Left colon (tissue), 2 donors: ENCODE results near the gene SERPINB2. TPM values are rescaled to one million over a fixed set of nuclear protein-coding genes. Genes with fewer than 3 reads are reported as not detected.

Experiments
- ATAC-seq: fragments of 200-7000 bp; cut with Tn5 transposase; one replicate; pipeline ENCODE4 v1.9.1; 2020; ENCODE audit warnings: mild to moderate bottlenecking, moderate library complexity
- DNase-seq, 2 donors: peaks; one replicate each; pipeline ENCODE4 v3.0.0-alpha.2; 2020
- intact Hi-C, 2 donors: fragments of 100-400 bp; cut with DNase I in 1 of 2; cut with micrococcal nuclease in 1 of 2; formaldehyde crosslinking; loops; one replicate each; pipeline versions ENCODE4 v1.11.2 to v1.14.0; 2022; cut with DNase I, micrococcal nuclease
- long read RNA-seq: library from polyadenylated mRNA; unstranded; transcript quantifications from one replicate; pipeline ENCODE4 v2.0.0, GENCODE V29; 2021
- total RNA-seq, 2 donors: library from RNA; stranded (reverse); fragmentation: NEBNext Ultra II Directional; extraction: Animal tissue kit (Norgen Biotek cat#: 25700); gene quantifications; one replicate each; pipeline ENCODE4 v1.2.1, GENCODE V29; 2021
- donor health status: DM: no; HTN: no; CAD: no.
- donor health status: DM: yes; HTN: yes; CAD: no.

Gene SERPINB2
- total RNA-seq: not detected
- long read RNA-seq: 0 reads

GRCh38 chr18:63887424-63887823 is at the start of gene SERPINB2:
TSS of gene SERPINB2 (plus strand) at chr18:63887705. CDS start at chr18:63891445, 3,740 bp downstream.
- DNase-seq (no peak), ATAC-seq (no peak)
- intact Hi-C loops: no loop called here

- DNase-seq (no peak), ATAC-seq (no peak)
- intact Hi-C loops: no loop called here
Observed at GRCh38 chr18:63843008-63843407, 44.5 kb upstream of the SERPINB2 start.

- intact Hi-C loops: no loop called here
- DNase-seq (no peak), ATAC-seq (no peak)
Observed at GRCh38 chr18:63844254-63844653, 43.3 kb upstream of the SERPINB2 start.

GRCh38 chr18:63848159-63848558 is 39.3 kb upstream of the SERPINB2 start:
- DNase-seq (no peak), ATAC-seq (peak; percentile 48)
- intact Hi-C loops: loop anchor here in 1 of 2 donors (5.0 kb wide), 1 partner anchor 331 kb away; no protein-coding TSS in a partner anchor

- no peak for ATAC-seq
- intact Hi-C loops: no loop called here
Observed at GRCh38 chr18:63850020-63850419, 37.5 kb upstream of the SERPINB2 start.

GRCh38 chr18:63850636-63851035 is 36.9 kb upstream of the SERPINB2 start:
- no peak for DNase-seq
- intact Hi-C loops: no loop called here
- no peak for ATAC-seq

More at GRCh38 chr18:63850020-63850419, 37.5 kb upstream of the SERPINB2 start:
- no peak for DNase-seq

GRCh38 chr18:63858456-63858855 is 29.0 kb upstream of the SERPINB2 start:
- ATAC-seq (no peak), DNase-seq (no peak)
- intact Hi-C loops: no loop called here

- intact Hi-C loops: no loop called here
- ATAC-seq: no peak
- DNase-seq: no peak
Observed at GRCh38 chr18:63859781-63860475, 27.6 kb upstream of the SERPINB2 start.

- ATAC-seq: no peak
Observed at GRCh38 chr18:63860531-63860930, 27.0 kb upstream of the SERPINB2 start.

GRCh38 chr18:63867368-63868125 is 20.0 kb upstream of the SERPINB2 start:
- no peak for DNase-seq
- intact Hi-C loops: no loop called here
- ATAC-seq: no peak

More at GRCh38 chr18:63860531-63860930, 27.0 kb upstream of the SERPINB2 start:
- no peak for DNase-seq
- intact Hi-C loops: no loop called here

GRCh38 chr18:63868546-63868945 is 19.0 kb upstream of the SERPINB2 start:
- no peak for ATAC-seq
- DNase-seq: no peak
- intact Hi-C loops: no loop called here

GRCh38 chr18:63869374-63869773 is 18.1 kb upstream of the SERPINB2 start:
- ATAC-seq: no peak

GRCh38 chr18:63869851-63870250 is 17.7 kb upstream of the SERPINB2 start:
- intact Hi-C loops: no loop called here
- DNase-seq: no peak
- ATAC-seq: no peak

More at GRCh38 chr18:63869374-63869773, 18.1 kb upstream of the SERPINB2 start:
- no peak for DNase-seq
- intact Hi-C loops: no loop called here

GRCh38 chr18:63871836-63872235 is 15.7 kb upstream of the SERPINB2 start:
- intact Hi-C loops: no loop called here
- ATAC-seq: no peak
- DNase-seq: no peak

GRCh38 chr18:63872586-63872985 is 14.9 kb upstream of the SERPINB2 start:
- DNase-seq (no peak), ATAC-seq (no peak)
- intact Hi-C loops: no loop called here

- no peak for DNase-seq
- ATAC-seq: no peak
- intact Hi-C loops: no loop called here
Observed at GRCh38 chr18:63878343-63878742, 9.2 kb upstream of the SERPINB2 start.

- intact Hi-C loops: no loop called here
- ATAC-seq (no peak), DNase-seq (no peak)
Observed at GRCh38 chr18:63878925-63879324, 8.6 kb upstream of the SERPINB2 start.

GRCh38 chr18:63879709-63880108 is 7.8 kb upstream of the SERPINB2 start:
- no peak for DNase-seq
- no peak for ATAC-seq
- intact Hi-C loops: no loop called here

GRCh38 chr18:63881851-63882250 is 5.7 kb upstream of the SERPINB2 start:
- ATAC-seq: no peak
- intact Hi-C loops: no loop called here
- DNase-seq: no peak
